SH-SY5Y (cell line): ENCODE measurements around the gene HSPA1A.

ENCODE experiments used
- GATA2 ChIP-seq: IDR thresholded peaks from 2 replicates; pipeline ENCODE4 v1.6.1; 2011; ENCODE audit warnings: mild to moderate bottlenecking, low read depth, low read length
- GATA3 ChIP-seq: IDR thresholded peaks from 2 replicates; pipeline ENCODE4 v1.6.1; 2011; ENCODE audit warnings: low read depth, mild to moderate bottlenecking, low read length, moderate library complexity

DNA sequence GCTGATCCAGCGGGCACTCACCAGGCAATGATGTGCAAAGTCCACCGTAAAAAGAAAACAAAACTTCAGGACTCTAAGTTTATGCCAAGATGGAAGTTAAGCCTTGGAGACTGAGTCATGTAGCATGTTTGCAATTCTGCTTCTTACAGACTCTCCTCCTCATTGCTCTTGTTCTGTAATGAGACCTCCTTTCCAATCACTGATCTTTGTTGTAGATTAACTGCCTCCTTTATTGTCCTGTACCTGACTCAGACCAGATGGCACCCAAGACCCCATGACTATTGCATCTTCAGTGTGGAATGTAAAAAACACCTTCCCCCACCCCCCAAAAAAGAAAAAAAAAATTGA is 36.1 kb downstream of the HSPA1A start:
- TF ChIP-seq GATA3 (no peak), GATA2 (no peak)
